Posterior cingulate gyrus (tissue), 11 donors: ENCODE measurements around the gene NXPH2.
"Not testable (repeated sequence)": the region's sequence is repeated elsewhere in the genome, so short reads cannot be mapped to it uniquely, and the experiment has no call there.

ENCODE experiments used
- DNase-seq, 10 donors: peaks; one replicate each; pipeline versions ENCODE4 v3.0.0 to v3.0.0-alpha.2; 2020 to 2021; ENCODE audit warnings: mixed read lengths in 3 of 10
- intact Hi-C: fragments of 100-400 bp; cut with DNase I; formaldehyde crosslinking; loops from one replicate; pipeline ENCODE4 v1.15.1; 2023

The NXPH2 gene

GRCh38 chr2:138760676-138761075 lies 19.5 kb downstream of the NXPH2 start:
- intact Hi-C loops: no loop called here
- DNase-seq: no peak

- intact Hi-C loops: no loop called here
- DNase-seq: no peak
These were observed 22.8 kb downstream of the NXPH2 start for GRCh38 chr2:138757384-138757783.

GRCh38 chr2:138752197-138752956 lies 27.8 kb downstream of the NXPH2 start:
- intact Hi-C loops: no loop called here
- no peak for DNase-seq

GRCh38 chr2:138744713-138745112 lies 35.5 kb downstream of the NXPH2 start:
- peak in 1 of 10 donors; percentile 13 for DNase-seq
- intact Hi-C loops: no loop called here

- DNase-seq: no peak
- intact Hi-C loops: no loop called here
These were observed 37.6 kb downstream of the NXPH2 start for GRCh38 chr2:138742441-138743057.

GRCh38 chr2:138741851-138742250 lies 38.3 kb downstream of the NXPH2 start:
- intact Hi-C loops: no loop called here
- no peak for DNase-seq

- DNase-seq, intact Hi-C loops: not testable (repeated sequence)
These were observed 43.1 kb downstream of the NXPH2 start for GRCh38 chr2:138737009-138737554.

GRCh38 chr2:138732651-138733050 lies 47.5 kb downstream of the NXPH2 start:
- intact Hi-C loops: no loop called here
- DNase-seq: no peak

GRCh38 chr2:138730497-138731030 lies 49.6 kb downstream of the NXPH2 start:
- no peak for DNase-seq
- intact Hi-C loops: no loop called here

- DNase-seq: no peak
- intact Hi-C loops: no loop called here
These were observed 52.2 kb downstream of the NXPH2 start for GRCh38 chr2:138727956-138728355.

GRCh38 chr2:138726681-138727080 lies 53.5 kb downstream of the NXPH2 start:
- no peak for DNase-seq
- intact Hi-C loops: no loop called here

GRCh38 chr2:138724729-138725459 lies 55.3 kb downstream of the NXPH2 start:
- intact Hi-C loops: no loop called here
- no peak for DNase-seq

- DNase-seq: no peak
- intact Hi-C loops: no loop called here
These were observed 55.9 kb downstream of the NXPH2 start for GRCh38 chr2:138724327-138724726.

- DNase-seq: peak in 1 of 10 donors; percentile 70
- intact Hi-C loops: no loop called here
These were observed 56.8 kb downstream of the NXPH2 start for GRCh38 chr2:138723196-138723987.

GRCh38 chr2:138722316-138722715 lies 57.9 kb downstream of the NXPH2 start:
- peak in 3 of 10 donors; percentile 8 to 53 (median 19) for DNase-seq
- intact Hi-C loops: no loop called here

GRCh38 chr2:138720035-138720838 lies 60.0 kb downstream of the NXPH2 start:
- intact Hi-C loops: no loop called here
- DNase-seq: no peak

- intact Hi-C loops: no loop called here
These were observed 61.8 kb downstream of the NXPH2 start for GRCh38 chr2:138718405-138718804.

GRCh38 chr2:138716183-138716582 lies 64.0 kb downstream of the NXPH2 start:
- intact Hi-C loops: no loop called here
- DNase-seq: no peak

More at GRCh38 chr2:138718405-138718804, 61.8 kb downstream of the NXPH2 start:
- DNase-seq: no peak

GRCh38 chr2:138713504-138713903 lies 66.7 kb downstream of the NXPH2 start:
- intact Hi-C loops: no loop called here

More at GRCh38 chr2:138713504-138713903, 66.7 kb downstream of the NXPH2 start:
- no peak for DNase-seq
